Kidney (tissue), 14 donors: ENCODE data around the gene RBMS1. TPM values are rescaled to one million over a fixed set of nuclear protein-coding genes. Genes with fewer than 3 reads are reported as not detected.

Source experiments
- DNase-seq, 5 donors: peaks; one replicate each; pipeline ENCODE4 v3.0.0-alpha.2; 2013 to 2020
- FAIRE-seq: peaks from 2 replicates; lab custom pipeline; 2012; peaks lifted over from hg19 to GRCh38; lab: Jason Lieb, UNC
- H3K27ac ChIP-seq, 2 donors: one replicate each; pipeline ENCODE4 v1.7.0; 2013; ENCODE audit warnings: low read depth in 2 of 2, low read length in 2 of 2, inconsistent platforms in 1 of 2
- H3K27me3 ChIP-seq: one replicate; pipeline ENCODE4 v1.7.1; 2013; ENCODE audit warnings: low read length, inconsistent platforms; ENCODE audit not compliant: control insufficient read depth, insufficient read depth
- H3K36me3 ChIP-seq, 3 donors: one replicate each; pipeline versions ENCODE4 v1.7.0 to v1.7.1; 2013; ENCODE audit warnings: low read length in 3 of 3, control low read depth in 1 of 3, inconsistent platforms in 1 of 3; ENCODE audit not compliant: insufficient read depth in 3 of 3, control insufficient read depth in 2 of 3
- H3K4me1 ChIP-seq, 3 donors: one replicate each; pipeline versions ENCODE4 v1.7.0 to v1.7.1; 2013; ENCODE audit warnings: low read length in 3 of 3, inconsistent platforms in 1 of 3, low read depth in 1 of 3; ENCODE audit not compliant: control insufficient read depth in 2 of 3, insufficient read depth in 2 of 3
- H3K4me3 ChIP-seq, 3 donors: one replicate each; pipeline versions ENCODE4 v1.7.0 to v1.8.1; 2013; ENCODE audit warnings: low read length in 3 of 3, control low read depth in 1 of 3, inconsistent platforms in 1 of 3
- H3K9ac ChIP-seq, 3 donors: one replicate each; pipeline versions ENCODE4 v1.7.0 to v1.7.1; 2013; ENCODE audit warnings: low read length in 3 of 3, control low read depth in 1 of 3, inconsistent platforms in 1 of 3
- H3K9me3 ChIP-seq, 3 donors: one replicate each; pipeline versions ENCODE4 v1.7.0 to v1.7.1; 2013; ENCODE audit warnings: low read length in 3 of 3, control low read depth in 1 of 3, inconsistent platforms in 1 of 3; ENCODE audit not compliant: control insufficient read depth in 2 of 3, insufficient read depth in 1 of 3
- CTCF ChIP-seq: IDR thresholded peaks from 3 replicates; pipeline ENCODE4 v1.5.1; 2012; ENCODE audit warnings: mild to moderate bottlenecking, moderate library complexity, borderline replicate concordance; ENCODE audit not compliant: insufficient read depth; ENCODE audit errors: extremely low read depth
- intact Hi-C: fragments of 100-400 bp; cut with DNase I; formaldehyde crosslinking; loops from one replicate; pipeline ENCODE4 v1.11.1; 2022
- polyA plus RNA-seq: library from polyadenylated mRNA; stranded (reverse); fragments of 350-450 nt; fragmentation: Illumina TruSeq; extraction: RNeasy Lipid Tissue Mini Kit (QIAGEN cat#74804); gene quantifications from one replicate; pipeline ENCODE4 v1.2.3, GENCODE V29; 2014; ENCODE audit warnings: low read depth, low replicate concordance; ENCODE audit not compliant: insufficient read depth
- total RNA-seq: library from RNA; stranded (reverse); fragmentation: NEBNext Ultra II Directional; extraction: Animal tissue kit (Norgen Biotek cat#: 25700); gene quantifications from one replicate; pipeline ENCODE4 v1.2.1, GENCODE V29; 2021
- donor health status: control.
- donor health status: control.
- donor health status: control.
- donor health status: control.
- donor health status: control.
- donor health status: DM: yes; HTN: yes; CAD: no.
- donor health status: Normal renal cell carcinoma (clear cell type).

Gene RBMS1
- total and polyA plus RNA-seq, 2 donors from 2014 or later = 25.6 to 94.8 TPM

GRCh38 chr2:160257041-160257742, 236.4 kb downstream of the RBMS1 start:
- DNase-seq (peak in 1 of 5 donors; percentile 44), FAIRE-seq (no peak)
- H3K4me3 ChIP-seq = no peak overlapping the region
- no peaks in the 10 kb centered on the region for H3K27me3 ChIP-seq
- no peak overlapping the region for H3K27ac ChIP-seq
- no peak overlapping the region for H3K9ac ChIP-seq
- no peak for TF ChIP-seq CTCF
- peaks cover 8 to 25% (median 8%) of the 10 kb centered on the region in 3 donors for H3K4me1 ChIP-seq
- H3K9me3 ChIP-seq = no peaks in the 10 kb centered on the region
- H3K36me3 ChIP-seq = no peaks in the 10 kb centered on the region
- intact Hi-C loops = no loop called here

- H3K4me3 ChIP-seq = no peak overlapping the region
Measured at GRCh38 chr2:160256507-160256906, 237.1 kb downstream of the RBMS1 start.

GRCh38 chr2:160255408-160255807, 238.2 kb downstream of the RBMS1 start:
- TF ChIP-seq CTCF = no peak
- no peak overlapping the region for H3K9ac ChIP-seq
- H3K27ac ChIP-seq = no peak overlapping the region
- H3K36me3 ChIP-seq = no peaks in the 10 kb centered on the region
- FAIRE-seq = no peak
- no peak for DNase-seq
- no peaks in the 10 kb centered on the region for H3K9me3 ChIP-seq
- H3K4me3 ChIP-seq = no peak overlapping the region
- H3K4me1 ChIP-seq = peaks cover 8 to 25% (median 10%) of the 10 kb centered on the region in 3 donors
- intact Hi-C loops = no loop called here
- H3K27me3 ChIP-seq = no peaks in the 10 kb centered on the region

More at GRCh38 chr2:160256507-160256906, 237.1 kb downstream of the RBMS1 start:
- peaks cover 8 to 25% (median 10%) of the 10 kb centered on the region in 3 donors for H3K4me1 ChIP-seq
- H3K9ac ChIP-seq = no peak overlapping the region
- TF ChIP-seq CTCF = no peak
- no peak for DNase-seq
- H3K9me3 ChIP-seq = no peaks in the 10 kb centered on the region
- intact Hi-C loops = no loop called here
- no peak overlapping the region for H3K27ac ChIP-seq
- no peak for FAIRE-seq
- no peaks in the 10 kb centered on the region for H3K36me3 ChIP-seq
- H3K27me3 ChIP-seq = no peaks in the 10 kb centered on the region
